GM21529 (cell line): Measurements from ENCODE around the gene DDT.
"Not testable (repeated sequence)": the region's sequence is repeated elsewhere in the genome, so short reads cannot be mapped to it uniquely, and the experiment has no call there.

Experiments
- ATAC-seq: cut with Tn5 transposase; IDR thresholded peaks from one replicate; pipeline ENCODE4 v1.9.1; 2021; ENCODE audit not compliant: unreplicated experiment

The DDT gene

GRCh38 chr22:23974345-23974744, at the start of gene DDT:
TSS of gene DDT (minus strand) at chr22:23974441. CDS start at chr22:23974414, 27 bp downstream.
- peak; percentile 89 for ATAC-seq

GRCh38 chr22:24023204-24023789, 49.1 kb upstream of the DDT start:
- no peak for ATAC-seq

- no peak for ATAC-seq
Measured at GRCh38 chr22:24021304-24021703, 47.1 kb upstream of the DDT start.

GRCh38 chr22:24016156-24016555, 41.9 kb upstream of the DDT start:
- ATAC-seq: no peak

DNA sequence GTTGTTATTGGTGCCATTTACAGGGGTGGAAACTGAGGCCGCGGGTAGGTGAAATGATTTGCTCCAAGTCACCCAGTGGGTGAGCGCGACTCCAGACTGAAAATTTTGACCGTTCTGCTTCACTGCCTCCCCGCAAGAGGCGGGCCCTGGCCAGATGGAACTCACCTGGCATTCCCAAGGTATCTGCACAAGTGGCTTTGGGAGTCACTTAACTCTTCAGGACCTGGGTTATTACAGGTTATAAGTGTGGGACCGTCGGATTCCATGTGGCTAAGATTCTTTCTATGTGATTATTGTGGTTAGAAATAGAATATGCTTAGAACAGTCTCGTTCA, 37.5 kb upstream of the DDT start:
- no peak for ATAC-seq

DNA sequence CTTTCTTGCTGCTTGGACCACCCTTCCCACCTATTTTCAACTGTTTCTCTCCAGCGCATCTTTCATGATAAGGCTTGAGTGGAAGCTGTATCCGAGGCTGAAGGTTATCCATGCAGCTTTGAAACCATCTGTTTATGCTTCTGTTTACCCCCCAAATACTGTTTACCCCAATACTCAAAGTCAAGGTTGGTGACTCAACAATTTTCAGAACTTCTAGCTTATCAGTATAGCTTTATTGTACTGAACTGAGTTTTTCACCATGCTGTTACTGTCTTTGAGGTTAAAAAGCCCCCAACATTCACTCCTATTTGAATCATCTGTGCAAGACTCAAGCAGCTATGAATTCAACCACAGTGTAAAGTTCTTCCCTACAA, 35.8 kb upstream of the DDT start:
- ATAC-seq: no peak

DNA sequence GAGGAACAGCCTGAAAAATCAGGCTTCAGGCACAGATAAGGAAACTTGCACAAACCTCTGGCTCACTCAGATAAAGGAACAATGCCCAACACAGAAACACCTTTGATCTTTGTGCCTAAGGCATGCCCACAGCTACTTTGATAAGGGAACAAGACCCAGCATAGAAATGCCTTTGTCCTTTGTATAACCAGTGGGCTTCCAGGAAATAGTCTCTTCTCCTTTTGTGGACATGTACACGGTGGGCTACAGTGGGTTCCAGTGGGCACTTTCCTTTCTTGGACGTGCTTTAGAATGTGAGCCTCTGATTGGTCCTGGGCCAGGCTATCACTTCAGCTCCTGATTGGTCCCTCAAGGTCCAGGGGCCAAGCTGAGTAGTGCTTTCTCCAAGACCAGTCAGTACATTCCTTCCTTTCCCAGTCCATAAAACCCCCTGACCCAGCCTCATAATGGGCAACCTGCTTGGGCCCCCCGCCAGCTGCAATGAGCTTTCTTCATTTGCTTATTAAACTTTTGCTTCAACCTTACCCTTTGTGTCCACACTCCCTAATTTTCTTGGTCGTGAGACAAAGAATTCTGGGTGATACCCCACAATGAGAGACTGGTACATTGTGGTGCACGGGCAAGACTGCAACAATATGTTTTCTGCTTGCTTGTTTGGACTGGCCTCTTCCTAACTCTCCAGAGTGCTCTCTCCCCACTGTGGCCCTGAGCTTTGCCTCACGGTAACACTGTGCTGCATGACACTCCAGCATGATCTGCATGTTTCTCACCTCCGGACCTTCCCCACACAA, 35.2 kb upstream of the DDT start:
- no peak for ATAC-seq

- no peak for ATAC-seq
Measured at GRCh38 chr22:24008381-24009226, 34.4 kb upstream of the DDT start.

DNA sequence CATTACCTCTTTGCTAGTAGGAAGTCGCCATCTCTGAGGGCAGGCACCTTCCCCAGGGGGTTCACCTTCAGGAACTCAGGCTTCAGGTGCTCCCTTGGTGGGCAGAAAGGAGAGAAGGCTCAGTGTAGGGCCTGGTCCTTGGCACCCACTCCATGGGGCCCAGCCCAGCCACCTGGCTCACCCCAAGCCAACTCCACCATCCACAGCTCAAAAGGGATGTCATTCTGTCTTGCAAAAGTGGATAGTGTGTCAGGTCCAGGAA, 33.7 kb upstream of the DDT start:
- ATAC-seq: no peak

GRCh38 chr22:24007253-24008021, 33.2 kb upstream of the DDT start:
- ATAC-seq: no peak

- no peak for ATAC-seq
Measured at GRCh38 chr22:24006914-24007214, 32.6 kb upstream of the DDT start.

DNA sequence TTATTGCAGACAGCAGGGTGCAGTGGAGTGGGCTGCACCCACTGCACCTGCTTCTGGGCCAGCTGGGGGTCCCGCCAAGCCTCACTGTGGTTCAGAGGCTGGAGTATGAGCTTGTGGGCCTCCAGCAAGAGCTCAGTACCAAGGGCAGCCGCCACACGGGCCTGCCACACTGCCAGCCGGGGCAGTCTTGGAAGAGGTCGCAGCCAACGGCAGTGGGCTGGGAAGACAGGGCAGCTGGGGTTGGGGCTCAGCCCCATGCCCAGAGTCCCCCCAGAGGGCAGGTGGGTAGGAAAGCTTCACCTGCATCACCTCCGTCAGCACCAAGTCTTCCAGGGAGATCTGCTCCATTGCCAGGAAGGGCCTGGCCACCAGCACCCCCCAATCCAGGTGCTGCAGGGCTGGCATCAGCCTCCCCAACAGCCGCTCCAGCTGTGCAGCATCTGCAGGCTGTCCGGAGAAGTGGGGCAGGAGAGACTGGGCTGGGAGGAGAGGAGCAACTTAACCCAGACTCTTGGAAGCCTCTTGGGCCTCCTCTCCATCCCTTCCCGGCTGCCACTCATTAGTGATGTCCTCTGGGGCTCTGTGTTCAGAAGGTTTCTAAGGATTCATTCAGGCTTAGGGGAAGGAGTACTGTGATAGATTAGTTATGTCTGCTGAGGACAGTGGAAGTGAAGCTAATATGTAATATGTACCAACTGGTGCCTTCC, 32.1 kb upstream of the DDT start:
- ATAC-seq: no peak

GRCh38 chr22:24005201-24005600, 31.0 kb upstream of the DDT start, which contains the start of gene GSTT4:
TSS of gene GSTT4 (minus strand) at chr22:24005453. CDS start at chr22:24005356, 97 bp downstream.
- ATAC-seq: no peak

GRCh38 chr22:24003887-24004286, 29.6 kb upstream of the DDT start:
- ATAC-seq: no peak

- ATAC-seq: no peak
Measured at GRCh38 chr22:24002851-24003250, 28.6 kb upstream of the DDT start.

- ATAC-seq: no peak
Measured at GRCh38 chr22:24002272-24002671, 28.0 kb upstream of the DDT start.

GRCh38 chr22:24001314-24001713, 27.1 kb upstream of the DDT start:
- ATAC-seq: no peak

GRCh38 chr22:23999779-24000178, 25.5 kb upstream of the DDT start:
- not testable (repeated sequence) for ATAC-seq

- no peak for ATAC-seq
Measured at GRCh38 chr22:23997092-23997491, 22.9 kb upstream of the DDT start.

GRCh38 chr22:23993581-23994177, 19.4 kb upstream of the DDT start:
- ATAC-seq: not testable (repeated sequence)

DNA sequence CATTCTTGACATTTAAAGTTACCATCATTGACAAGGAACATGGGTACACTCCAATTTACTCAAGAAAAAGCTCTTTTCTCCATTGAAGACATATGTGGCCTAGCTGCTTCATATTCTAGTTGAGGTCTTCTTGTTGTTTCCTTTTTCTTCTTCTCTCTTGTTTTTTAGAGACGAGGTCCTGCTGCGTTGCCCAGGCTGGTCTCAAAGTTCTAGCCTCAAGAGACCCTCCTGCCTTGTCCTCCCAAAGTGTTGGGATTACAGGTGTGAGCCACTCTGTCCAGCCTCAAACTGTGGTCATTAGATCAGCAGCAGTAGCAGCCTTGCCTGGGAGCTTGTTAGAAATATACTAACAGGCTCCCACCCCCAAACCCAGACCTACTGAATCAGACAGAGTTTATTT, 18.8 kb upstream of the DDT start:
- not testable (repeated sequence) for ATAC-seq
